ENCODE results near the gene FAM163B. TPM values are rescaled to one million over a fixed set of nuclear protein-coding genes. Genes with fewer than 3 reads are reported as not detected.
A peak's percentile ranks its signal among the peaks of the same experiment; 100 is the strongest.

FAM163B gene
- total and polyA plus RNA-seq, 8 donors = 0.23 to 2.7 (median 1.7) TPM; not detected in 1

GRCh38 chr9:133600739-133601138 is 8.4 kb downstream of the FAM163B start:
- TF ChIP-seq, protein P1, sequence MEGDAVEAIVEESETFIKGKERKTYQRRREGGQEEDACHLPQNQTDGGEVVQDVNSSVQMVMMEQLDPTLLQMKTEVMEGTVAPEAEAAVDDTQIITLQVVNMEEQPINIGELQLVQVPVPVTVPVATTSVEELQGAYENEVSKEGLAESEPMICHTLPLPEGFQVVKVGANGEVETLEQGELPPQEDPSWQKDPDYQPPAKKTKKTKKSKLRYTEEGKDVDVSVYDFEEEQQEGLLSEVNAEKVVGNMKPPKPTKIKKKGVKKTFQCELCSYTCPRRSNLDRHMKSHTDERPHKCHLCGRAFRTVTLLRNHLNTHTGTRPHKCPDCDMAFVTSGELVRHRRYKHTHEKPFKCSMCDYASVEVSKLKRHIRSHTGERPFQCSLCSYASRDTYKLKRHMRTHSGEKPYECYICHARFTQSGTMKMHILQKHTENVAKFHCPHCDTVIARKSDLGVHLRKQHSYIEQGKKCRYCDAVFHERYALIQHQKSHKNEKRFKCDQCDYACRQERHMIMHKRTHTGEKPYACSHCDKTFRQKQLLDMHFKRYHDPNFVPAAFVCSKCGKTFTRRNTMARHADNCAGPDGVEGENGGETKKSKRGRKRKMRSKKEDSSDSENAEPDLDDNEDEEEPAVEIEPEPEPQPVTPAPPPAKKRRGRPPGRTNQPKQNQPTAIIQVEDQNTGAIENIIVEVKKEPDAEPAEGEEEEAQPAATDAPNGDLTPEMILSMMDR (IDR thresholded peaks at IDR 0.05) = no peak
- intact Hi-C loops (cut with DNase I) = no loop called here
- Histone ChIP-seq H3K4me3 (no peak overlapping the region), H3K27ac (no peak overlapping the region), H3K4me1 (no peaks in the 10 kb centered on the region), H3K9me3 (peaks cover 0 to 27% of the 10 kb centered on the region in 2 donors), H3K27me3 (peaks cover 0 to 45% of the 10 kb centered on the region in 2 donors), H3K36me3 (no peaks in the 10 kb centered on the region)
- no peak for ATAC-seq
- peak in 1 of 4 donors; percentile 34 for DNase-seq

DNA sequence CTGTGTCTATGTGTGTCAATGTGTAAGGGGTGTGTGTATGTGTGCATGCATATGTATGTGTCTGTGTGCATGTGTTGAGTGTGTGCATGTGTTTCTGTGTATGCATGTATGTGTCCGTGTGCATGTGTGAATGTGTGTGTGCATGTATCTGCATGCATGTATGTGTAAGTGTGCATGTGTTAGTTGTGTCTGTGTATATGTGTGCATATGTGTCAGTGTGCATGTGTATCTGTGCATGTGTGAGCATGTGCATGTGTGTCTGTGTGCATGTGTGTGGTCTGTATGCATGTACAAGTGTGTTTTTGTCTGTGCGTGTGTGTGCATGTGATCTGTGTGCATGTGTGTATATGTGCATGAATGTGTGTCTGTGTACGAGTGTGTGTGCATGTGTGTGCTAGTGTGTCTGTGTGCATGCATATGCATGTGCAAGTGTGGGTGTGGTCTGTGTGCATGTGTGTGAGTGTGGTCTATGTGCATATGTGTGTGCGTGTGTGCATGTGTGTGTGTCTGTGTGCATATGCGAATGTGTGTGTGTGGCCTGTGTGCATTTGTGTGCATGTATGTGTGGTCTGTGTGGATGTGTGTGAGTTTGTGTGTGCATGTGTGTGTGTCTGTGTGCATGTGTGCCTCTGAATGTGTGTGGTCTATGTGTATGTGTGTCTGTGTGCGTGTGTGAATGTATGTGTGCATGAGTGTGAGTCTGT is 9.6 kb downstream of the FAM163B start:
- no peaks in the 10 kb centered on the region for H3K4me1 ChIP-seq
- TF ChIP-seq, protein P1 (IDR thresholded peaks at IDR 0.05) = no peak
- no peaks in the 10 kb centered on the region for H3K36me3 ChIP-seq
- intact Hi-C loops (cut with DNase I) = no loop called here
- H3K4me3 ChIP-seq = no peak overlapping the region
- DNase-seq = no peak
- no peak for ATAC-seq
- peaks cover 0 to 39% of the 10 kb centered on the region in 2 donors for H3K27me3 ChIP-seq
- peaks cover 0 to 27% of the 10 kb centered on the region in 2 donors for H3K9me3 ChIP-seq
- no peak overlapping the region for H3K27ac ChIP-seq

DNA sequence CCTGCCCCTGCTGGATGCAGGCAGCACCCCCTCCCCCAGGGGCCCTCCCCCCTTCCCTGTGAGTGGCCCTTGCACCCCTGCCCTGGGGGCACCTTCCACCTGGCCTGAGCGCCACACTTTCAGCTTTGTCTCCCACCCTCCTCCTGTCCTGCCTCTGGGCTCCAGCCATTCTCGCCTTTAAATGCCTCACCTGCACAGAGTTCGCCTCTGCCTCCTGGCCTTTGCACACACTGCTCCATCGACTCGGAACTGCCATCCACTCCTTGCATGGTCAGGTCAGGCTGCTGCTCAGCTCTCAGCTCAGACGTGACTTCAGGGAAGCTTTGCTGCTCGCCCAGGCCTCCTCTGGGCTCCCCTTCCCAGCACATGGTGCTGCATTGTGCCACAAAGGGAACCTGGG is 10.2 kb downstream of the FAM163B start:
- no peak for ATAC-seq
- Histone ChIP-seq H3K27me3 (peaks cover 0 to 32% of the 10 kb centered on the region in 2 donors), H3K4me1 (no peaks in the 10 kb centered on the region), H3K4me3 (no peak overlapping the region), H3K36me3 (no peaks in the 10 kb centered on the region), H3K9me3 (peaks cover 0 to 27% of the 10 kb centered on the region in 2 donors), H3K27ac (no peak overlapping the region)
- intact Hi-C loops (cut with DNase I) = no loop called here
- TF ChIP-seq, protein P1 (IDR thresholded peaks at IDR 0.05) = no peak
- DNase-seq = peak in 1 of 4 donors; percentile 43

DNA sequence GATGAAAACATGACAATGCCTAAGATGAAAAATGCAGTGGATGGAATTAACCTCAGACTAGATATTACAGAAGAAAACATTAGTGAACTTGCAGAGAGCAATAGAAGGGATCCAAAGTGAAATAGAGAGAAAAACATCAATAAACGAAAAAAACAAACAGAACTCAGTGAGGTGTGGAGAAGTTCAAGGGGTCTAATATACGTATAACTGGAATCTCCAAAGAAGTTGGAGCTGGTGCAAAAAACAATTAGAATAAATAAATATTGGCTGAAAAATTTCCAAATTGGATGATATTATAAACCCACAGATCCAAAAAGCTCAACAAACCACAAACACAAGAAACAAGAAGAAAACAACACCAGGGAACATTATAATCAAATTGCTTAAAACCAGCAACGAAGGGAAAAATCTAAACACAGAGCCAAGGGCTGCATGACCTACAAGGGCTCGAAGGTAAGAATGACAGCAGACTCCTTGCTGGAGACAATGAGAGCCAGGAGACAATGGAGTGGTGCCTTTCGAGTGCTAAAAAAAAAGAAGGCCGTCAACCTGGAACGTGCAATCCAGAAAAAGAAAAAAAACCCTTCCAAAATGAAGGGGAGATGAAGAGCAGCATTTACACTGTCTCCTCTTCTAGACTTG is 11.8 kb downstream of the FAM163B start:
- intact Hi-C loops (cut with DNase I) = no loop called here
- Histone ChIP-seq H3K4me1 (no peaks in the 10 kb centered on the region), H3K9me3 (peaks cover 0 to 27% of the 10 kb centered on the region in 2 donors), H3K4me3 (no peak overlapping the region), H3K27ac (no peak overlapping the region), H3K36me3 (no peaks in the 10 kb centered on the region), H3K27me3 (peaks cover 0 to 17% of the 10 kb centered on the region in 2 donors)
- ATAC-seq (no peak), DNase-seq (no peak)
- TF ChIP-seq, protein P1 (IDR thresholded peaks at IDR 0.05) = no peak

GRCh38 chr9:133595910-133596309 is 13.3 kb downstream of the FAM163B start:
- intact Hi-C loops (cut with DNase I) = no loop called here
- ATAC-seq = no peak
- TF ChIP-seq, protein P1 (IDR thresholded peaks at IDR 0.05) = no peak

More at GRCh38 chr9:133595910-133596309, 13.3 kb downstream of the FAM163B start:
- peaks cover 0 to 27% of the 10 kb centered on the region in 2 donors for H3K9me3 ChIP-seq
- peaks cover 0 to 5% of the 10 kb centered on the region in 2 donors for H3K27me3 ChIP-seq
- H3K27ac ChIP-seq = no peak overlapping the region
- no peak overlapping the region for H3K4me3 ChIP-seq
- DNase-seq = peak in 1 of 4 donors; percentile 24
- H3K4me1 ChIP-seq = no peaks in the 10 kb centered on the region
- H3K36me3 ChIP-seq = no peaks in the 10 kb centered on the region

Measured in left lung (tissue), 10 donors.